ENCODE measurements around the gene ARHGEF12. TPM values are rescaled to one million over a fixed set of nuclear protein-coding genes. Genes with fewer than 3 reads are reported as not detected.

Gene ARHGEF12
- total RNA-seq, 1 donor from 2014 or later: 134 TPM

GRCh38 chr11:120386318-120386717 is 50.1 kb downstream of the ARHGEF12 start:
- DNase-seq (ENCODE audit: low read depth in 2 of 2): no peak

DNA sequence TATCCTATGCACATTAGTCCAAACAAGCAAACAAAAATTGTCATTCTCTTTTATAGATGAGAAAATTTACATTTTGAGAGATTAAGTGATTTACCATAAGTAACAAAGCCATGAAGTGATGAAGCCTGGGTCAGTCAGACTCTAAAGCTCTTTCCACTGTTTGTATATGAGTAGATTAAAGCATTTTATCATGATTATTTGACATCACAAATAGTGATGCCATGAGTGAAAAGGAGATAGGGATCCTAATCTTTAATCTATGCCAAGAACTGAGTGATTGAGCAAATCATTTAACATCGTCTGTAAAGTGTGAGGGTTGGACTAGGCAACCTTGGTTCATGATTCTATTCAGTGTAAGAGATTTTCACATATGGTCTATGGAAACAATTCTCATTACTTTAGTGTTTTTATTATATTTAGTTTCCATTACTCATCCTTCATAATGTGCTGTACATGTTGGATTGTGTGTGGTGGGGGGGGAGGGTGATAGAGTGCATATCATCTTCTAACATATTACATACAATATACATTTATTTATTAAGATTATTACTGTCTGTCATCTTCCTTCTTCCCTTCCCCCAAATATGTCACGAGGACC is 50.7 kb downstream of the ARHGEF12 start:
- DNase-seq (ENCODE audit: low read depth in 2 of 2): peak in 1 of 2 donors; percentile 30

GRCh38 chr11:120388261-120388660 is 52.0 kb downstream of the ARHGEF12 start:
- no peak for DNase-seq (ENCODE audit: low read depth in 2 of 2)

DNA sequence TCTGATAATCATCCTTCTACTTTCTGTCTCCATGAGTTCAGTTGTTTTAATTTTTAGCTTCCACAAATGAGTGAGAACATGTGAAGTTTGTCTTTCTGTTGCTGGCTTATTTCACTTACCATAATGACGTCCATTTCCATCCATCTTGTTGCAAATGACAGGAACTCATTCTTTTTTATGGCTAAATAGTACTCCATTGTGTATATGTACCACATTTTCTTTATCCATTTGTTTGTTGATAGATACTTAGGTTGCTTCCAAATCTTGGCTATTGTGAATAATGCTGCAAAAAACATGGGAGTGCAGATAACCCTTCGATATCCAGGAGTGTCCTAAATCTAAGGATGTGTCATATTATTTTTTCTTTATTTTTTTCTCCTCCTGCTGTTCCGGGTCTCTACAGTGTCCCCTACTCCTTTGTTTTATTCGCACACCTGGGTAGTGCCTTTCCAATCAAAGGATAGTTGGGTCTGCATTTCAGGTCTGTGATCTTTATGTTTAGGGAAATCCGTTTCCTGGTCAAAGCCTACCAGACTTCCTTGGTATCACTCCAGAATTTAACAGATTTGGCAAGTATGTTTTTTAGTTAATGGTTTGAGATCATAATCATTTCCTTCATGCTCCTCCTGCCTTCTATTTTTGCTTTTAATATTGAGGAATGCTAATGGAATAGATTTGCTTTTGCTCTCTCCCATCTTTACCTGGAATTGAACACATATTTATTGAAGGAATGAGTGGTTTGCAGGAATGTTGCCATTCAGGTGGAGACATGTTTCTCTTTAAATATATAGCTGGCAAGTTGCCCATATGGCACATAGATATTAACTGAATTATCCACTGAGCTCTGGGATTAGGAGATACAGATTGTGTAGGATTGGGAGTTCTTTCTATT is 53.7 kb downstream of the ARHGEF12 start:
- peak; percentile 59 to 77 for DNase-seq (ENCODE audit: low read depth in 2 of 2)

GRCh38 chr11:120390585-120390922 is 54.3 kb downstream of the ARHGEF12 start:
- DNase-seq (ENCODE audit: low read depth in 2 of 2): no peak

DNA sequence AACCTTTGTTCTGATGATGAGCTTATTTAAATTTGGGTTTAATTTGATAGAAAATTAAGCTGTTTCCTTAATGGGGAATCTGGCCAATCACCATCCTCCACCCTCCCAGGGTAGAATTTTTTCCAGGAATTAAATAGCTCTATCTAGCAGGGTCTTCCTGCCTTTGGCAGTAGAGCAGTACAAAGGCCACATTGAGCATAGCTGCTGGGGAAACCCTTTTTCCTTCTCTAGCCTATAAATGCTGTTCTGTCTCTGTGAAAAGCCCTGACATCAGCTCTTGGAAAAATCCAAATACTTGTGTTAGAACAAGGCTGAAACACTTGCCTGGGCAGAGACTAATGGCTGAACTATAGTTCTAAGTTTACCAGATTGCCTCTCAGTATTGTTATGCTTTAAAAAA is 55.1 kb downstream of the ARHGEF12 start:
- peak; percentile 38 to 88 for DNase-seq (ENCODE audit: low read depth in 2 of 2)

- peak in 1 of 2 donors; percentile 24 for DNase-seq (ENCODE audit: low read depth in 2 of 2)
Measured at GRCh38 chr11:120391854-120392253, 55.6 kb downstream of the ARHGEF12 start.

GRCh38 chr11:120392314-120392713 is 56.1 kb downstream of the ARHGEF12 start:
- no peak for DNase-seq (ENCODE audit: low read depth in 2 of 2)

- no peak for DNase-seq (ENCODE audit: low read depth in 2 of 2)
Measured at GRCh38 chr11:120392793-120393192, 56.6 kb downstream of the ARHGEF12 start.

DNA sequence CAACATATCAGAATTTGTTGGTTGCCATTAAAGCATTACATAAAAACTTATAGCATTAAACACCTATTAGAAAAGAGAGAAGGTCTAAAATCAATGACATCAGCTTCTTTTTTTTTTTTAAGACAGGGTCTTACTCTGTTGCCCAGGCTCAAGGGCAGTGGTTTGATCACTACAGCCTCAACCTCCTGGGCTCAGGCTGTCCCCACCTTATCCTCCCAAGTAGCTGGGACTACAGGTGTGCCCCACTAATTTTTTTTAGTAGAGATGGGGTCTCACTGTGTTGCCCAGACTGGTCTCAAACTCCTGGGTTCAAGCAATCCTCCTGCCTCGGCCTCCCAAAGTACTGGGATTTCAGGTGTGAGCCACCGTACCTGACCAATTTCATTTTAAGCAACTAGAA is 57.9 kb downstream of the ARHGEF12 start:
- DNase-seq (ENCODE audit: low read depth in 2 of 2): no peak

GRCh38 chr11:120395778-120396177 is 59.6 kb downstream of the ARHGEF12 start:
- no peak for DNase-seq (ENCODE audit: low read depth in 2 of 2)

GRCh38 chr11:120398132-120398531 is 61.9 kb downstream of the ARHGEF12 start:
- DNase-seq (ENCODE audit: low read depth in 2 of 2): no peak

GRCh38 chr11:120399307-120399706 is 63.1 kb downstream of the ARHGEF12 start:
- DNase-seq (ENCODE audit: low read depth in 2 of 2): peak in 1 of 2 donors; percentile 45

- peak; percentile 90 to 93 for DNase-seq (ENCODE audit: low read depth in 2 of 2)
Measured at GRCh38 chr11:120400564-120401364, 64.6 kb downstream of the ARHGEF12 start.

GRCh38 chr11:120401506-120401905 is 65.3 kb downstream of the ARHGEF12 start:
- DNase-seq (ENCODE audit: low read depth in 2 of 2): no peak

GRCh38 chr11:120403966-120404365 is 67.8 kb downstream of the ARHGEF12 start:
- no peak for DNase-seq (ENCODE audit: low read depth in 2 of 2)

DNA sequence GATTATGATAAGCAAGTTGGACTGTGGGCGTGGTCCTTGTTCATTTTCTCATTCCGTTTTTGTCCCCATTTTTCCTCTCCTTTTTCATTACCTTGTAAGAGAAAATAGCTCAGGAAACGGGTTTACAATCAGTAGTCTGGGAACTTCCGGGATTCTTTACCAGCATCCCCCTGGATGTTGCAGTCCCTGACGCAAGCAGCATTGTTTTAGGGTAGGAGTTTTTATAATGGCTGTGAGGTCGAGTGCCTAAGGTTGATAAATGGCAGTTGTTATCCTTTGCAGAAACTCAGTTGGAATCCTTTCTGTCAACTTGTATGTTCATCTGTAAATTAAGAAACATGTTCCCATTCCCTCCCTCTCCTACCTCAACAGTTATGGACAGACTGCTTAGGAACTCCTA is 68.3 kb downstream of the ARHGEF12 start:
- peak; percentile 84 to 88 for DNase-seq (ENCODE audit: low read depth in 2 of 2)

DNA sequence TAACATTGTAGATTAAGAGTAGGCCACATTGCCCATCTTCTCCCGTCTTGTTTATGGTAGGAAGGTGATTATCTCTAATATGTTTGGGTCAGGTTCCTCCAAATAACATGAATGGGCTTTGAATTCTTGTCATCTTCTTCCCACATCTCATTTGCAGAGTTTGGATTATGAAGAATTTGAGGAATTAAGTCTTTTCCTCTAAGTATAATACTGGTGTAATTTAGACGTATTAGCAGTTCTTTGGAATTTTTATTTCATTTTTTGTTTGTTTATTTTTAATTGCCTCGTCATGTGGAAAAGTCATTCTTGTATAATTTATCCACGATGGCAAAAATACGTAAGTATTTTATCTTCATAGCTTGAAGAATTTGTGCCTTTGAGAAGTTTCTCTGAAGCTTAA is 73.4 kb downstream of the ARHGEF12 start:
- no peak for DNase-seq (ENCODE audit: low read depth in 2 of 2)

- no peak for DNase-seq (ENCODE audit: low read depth in 2 of 2)
Measured at GRCh38 chr11:120410622-120411380, 74.6 kb downstream of the ARHGEF12 start.

- no peak for DNase-seq (ENCODE audit: low read depth in 2 of 2)
Measured at GRCh38 chr11:120413480-120413879, 77.3 kb downstream of the ARHGEF12 start.

DNA sequence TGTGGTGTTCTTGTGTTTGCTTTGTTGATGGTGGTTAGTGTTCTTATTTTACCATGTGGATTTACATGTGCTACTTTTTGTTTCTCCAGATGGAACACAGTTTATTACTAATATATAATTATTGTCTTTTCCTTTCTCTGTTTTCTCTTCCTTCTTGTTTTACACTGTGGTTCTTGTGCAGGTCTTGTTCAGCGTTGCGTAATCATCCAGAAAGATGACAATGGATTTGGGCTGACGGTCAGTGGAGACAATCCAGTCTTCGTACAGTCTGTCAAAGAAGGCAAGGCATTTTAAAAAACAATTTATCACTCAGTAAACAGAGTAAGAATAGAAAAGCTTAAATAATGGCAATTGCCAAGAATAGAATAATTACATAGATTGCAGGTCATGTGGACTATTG is 84.4 kb downstream of the ARHGEF12 start:
- no peak for DNase-seq (ENCODE audit: low read depth in 2 of 2)

Measured in lung microvascular endothelial cell (primary cell).